ENCODE data around the gene NCK2.

The NCK2 gene

DNA sequence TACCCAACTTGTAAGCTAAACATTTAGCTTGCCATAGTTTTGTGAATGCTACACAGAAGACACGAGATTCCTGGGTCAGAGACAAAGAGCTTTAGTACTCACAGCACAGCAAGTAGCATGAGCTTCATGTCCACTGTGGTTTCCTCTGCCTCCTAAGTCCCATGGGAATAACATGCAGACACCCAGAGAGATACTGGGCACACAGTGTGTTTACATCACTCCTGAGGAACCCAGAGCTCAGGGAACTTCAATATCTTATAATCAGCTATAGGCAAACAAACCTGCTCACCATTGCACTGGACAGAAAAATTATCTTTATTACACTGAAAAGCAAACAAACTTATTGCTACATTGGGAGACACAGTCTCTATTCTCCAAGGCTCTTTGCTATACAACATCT, 14.5 kb upstream of the NCK2 start:
- Mint-ChIP-seq H3K9me3 (ENCODE audit: low read depth) (peaks cover 7% of the 10 kb centered on the region), H3K27me3 (no peaks in the 10 kb centered on the region), H3K27ac (no peak overlapping the region), H3K4me1 (ENCODE audit: low read depth) (peaks cover 28% of the 10 kb centered on the region), H3K4me3 (no peak overlapping the region), H3K36me3 (peaks cover 2% of the 10 kb centered on the region)

DNA sequence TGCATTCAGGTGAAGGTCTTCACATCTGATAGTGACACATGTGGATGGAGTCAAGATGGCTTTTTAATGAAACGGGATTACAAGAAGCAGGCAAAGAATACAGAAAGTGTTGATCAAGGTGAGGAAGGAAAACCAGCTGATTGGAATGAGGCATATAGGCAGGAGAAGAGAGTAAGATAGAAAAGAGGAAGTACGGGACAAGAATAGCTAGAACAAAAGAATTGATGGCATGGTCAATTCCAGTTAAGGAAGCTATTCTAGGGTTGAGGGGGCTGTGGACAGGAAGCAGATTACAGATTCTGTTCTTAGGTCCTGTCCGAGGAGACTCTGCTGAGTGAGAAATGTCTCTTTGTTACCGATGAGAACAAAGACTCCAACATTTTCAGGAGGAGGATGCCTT, 13.2 kb upstream of the NCK2 start:
- H3K4me3 Mint-ChIP-seq, result no peak overlapping the region
- peaks cover 2% of the 10 kb centered on the region for H3K36me3 Mint-ChIP-seq
- H3K27me3 Mint-ChIP-seq, result no peaks in the 10 kb centered on the region
- H3K4me1 Mint-ChIP-seq (ENCODE audit: low read depth), result peaks cover 37% of the 10 kb centered on the region
- no peak overlapping the region for H3K27ac Mint-ChIP-seq
- peaks cover 7% of the 10 kb centered on the region for H3K9me3 Mint-ChIP-seq (ENCODE audit: low read depth)

DNA sequence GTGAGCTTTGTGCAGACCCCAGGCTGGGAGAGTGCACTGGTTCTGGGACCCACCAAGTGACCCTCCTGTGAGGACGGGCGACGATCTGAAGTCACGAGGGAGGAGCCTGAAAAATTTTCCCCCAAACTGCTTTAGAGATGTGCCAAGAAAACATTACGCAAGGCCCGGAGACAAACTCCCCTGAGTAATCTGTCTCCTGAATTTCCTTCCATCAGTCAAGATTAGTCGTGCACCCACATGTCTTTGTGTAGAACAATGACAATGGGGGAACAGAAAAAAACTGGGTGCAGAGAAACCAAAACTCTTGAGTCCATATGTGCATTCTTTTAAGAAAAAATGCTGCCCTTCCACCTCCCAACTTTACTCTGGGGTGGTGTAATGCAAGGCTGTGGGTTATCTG, 12.6 kb upstream of the NCK2 start:
- Mint-ChIP-seq H3K27ac (no peak overlapping the region), H3K9me3 (ENCODE audit: low read depth) (peaks cover 3% of the 10 kb centered on the region), H3K36me3 (no peaks in the 10 kb centered on the region), H3K27me3 (no peaks in the 10 kb centered on the region), H3K4me1 (ENCODE audit: low read depth) (peaks cover 39% of the 10 kb centered on the region), H3K4me3 (no peak overlapping the region)

DNA sequence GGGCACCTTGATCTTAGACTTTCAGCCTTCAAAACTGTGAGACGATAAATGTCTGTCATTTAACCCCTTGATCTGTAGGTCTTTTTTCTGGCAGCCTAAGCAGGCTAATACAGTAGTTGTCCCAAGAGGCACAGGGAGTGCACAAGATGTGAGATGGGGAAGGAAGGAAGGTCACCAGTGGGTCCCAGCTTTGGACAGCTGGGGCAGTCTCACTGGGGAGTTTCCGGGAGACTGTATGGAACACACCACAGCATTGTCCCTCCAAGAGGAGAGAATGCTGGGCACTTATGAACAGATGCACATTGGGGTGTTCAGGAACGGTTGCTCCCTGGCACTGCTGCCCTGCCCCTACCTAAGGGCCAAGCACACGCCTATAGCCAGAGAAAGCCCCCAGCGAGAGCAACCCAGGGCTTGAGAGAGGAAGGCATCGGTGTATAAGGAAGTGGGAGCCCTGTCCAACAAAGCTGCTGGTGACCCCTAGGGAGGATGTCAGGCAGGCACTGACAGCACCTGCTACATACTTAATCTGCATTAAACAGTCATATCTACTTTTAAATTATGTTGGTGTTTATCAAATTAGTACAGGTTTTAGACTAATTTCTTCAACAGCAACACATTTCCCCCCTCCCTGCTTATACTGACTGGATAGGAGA, 11.6 kb upstream of the NCK2 start:
- H3K4me1 Mint-ChIP-seq (ENCODE audit: low read depth), result peaks cover 47% of the 10 kb centered on the region
- H3K4me3 Mint-ChIP-seq, result no peak overlapping the region
- no peaks in the 10 kb centered on the region for H3K27me3 Mint-ChIP-seq
- no peak overlapping the region for H3K27ac Mint-ChIP-seq
- H3K9me3 Mint-ChIP-seq (ENCODE audit: low read depth), result peaks cover 3% of the 10 kb centered on the region
- H3K36me3 Mint-ChIP-seq, result no peaks in the 10 kb centered on the region

DNA sequence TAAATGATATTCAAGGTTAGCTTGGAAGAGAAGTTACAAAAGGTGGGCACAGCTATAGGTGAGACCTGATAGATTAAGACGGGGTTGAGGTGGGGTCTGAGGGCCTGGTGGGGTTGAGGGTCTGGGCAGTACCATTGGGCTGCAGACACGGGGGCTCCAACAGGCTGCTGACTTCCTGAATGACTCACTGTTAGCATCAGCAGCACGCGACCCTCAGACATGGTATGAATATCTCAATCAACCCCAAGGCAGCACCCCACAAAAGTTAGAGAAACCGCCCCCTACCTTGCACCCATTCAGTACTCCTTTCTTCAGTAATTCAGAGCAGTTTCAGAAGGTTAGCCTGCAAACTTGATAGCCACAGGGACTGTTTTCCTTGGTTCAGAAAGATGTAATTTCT, 10.8 kb upstream of the NCK2 start:
- Mint-ChIP-seq H3K27ac (no peak overlapping the region), H3K4me1 (ENCODE audit: low read depth) (peaks cover 55% of the 10 kb centered on the region), H3K4me3 (no peak overlapping the region), H3K9me3 (ENCODE audit: low read depth) (peaks cover 3% of the 10 kb centered on the region), H3K36me3 (no peaks in the 10 kb centered on the region), H3K27me3 (no peaks in the 10 kb centered on the region)

DNA sequence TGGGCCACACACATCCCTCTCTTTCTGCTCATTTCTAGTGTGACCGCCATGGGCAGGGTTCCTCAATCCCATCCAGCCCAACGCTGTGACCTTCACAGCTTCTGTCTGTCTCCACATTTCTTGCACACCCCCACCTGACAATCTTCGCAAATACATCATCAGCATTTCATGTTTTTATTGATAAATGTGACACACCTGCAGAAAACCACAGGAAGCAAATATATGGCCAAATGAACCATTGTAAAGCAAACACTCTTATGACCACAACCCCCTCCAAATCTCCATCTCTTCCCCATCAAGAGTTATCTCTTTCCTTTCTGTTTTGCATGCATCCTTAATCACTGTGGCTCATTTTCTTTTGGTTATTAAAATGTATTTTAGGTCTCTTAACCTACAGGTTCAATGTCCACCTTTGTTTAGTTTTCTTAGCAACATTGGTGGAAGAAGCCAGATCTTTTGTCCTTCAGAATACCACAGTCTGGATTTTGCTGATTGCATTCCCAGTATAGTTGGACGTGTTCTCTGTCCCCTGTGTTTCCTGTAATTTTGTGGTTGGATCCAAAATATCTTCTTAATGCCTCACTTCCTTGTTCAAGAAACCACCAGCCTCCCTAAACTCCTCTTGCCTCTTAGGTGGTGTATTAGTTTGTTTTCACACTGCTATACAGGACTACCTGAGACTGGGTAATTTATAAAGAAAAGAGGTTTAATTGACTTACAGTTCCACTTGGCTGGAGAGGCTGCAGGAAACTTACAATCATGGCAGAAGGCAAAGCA, 9.8 kb upstream of the NCK2 start:
- Mint-ChIP-seq H3K4me3 (no peak overlapping the region), H3K27me3 (no peaks in the 10 kb centered on the region), H3K4me1 (ENCODE audit: low read depth) (peaks cover 66% of the 10 kb centered on the region), H3K36me3 (no peaks in the 10 kb centered on the region), H3K9me3 (ENCODE audit: low read depth) (peaks cover 1% of the 10 kb centered on the region), H3K27ac (peak overlapping the region; percentile 59)

DNA sequence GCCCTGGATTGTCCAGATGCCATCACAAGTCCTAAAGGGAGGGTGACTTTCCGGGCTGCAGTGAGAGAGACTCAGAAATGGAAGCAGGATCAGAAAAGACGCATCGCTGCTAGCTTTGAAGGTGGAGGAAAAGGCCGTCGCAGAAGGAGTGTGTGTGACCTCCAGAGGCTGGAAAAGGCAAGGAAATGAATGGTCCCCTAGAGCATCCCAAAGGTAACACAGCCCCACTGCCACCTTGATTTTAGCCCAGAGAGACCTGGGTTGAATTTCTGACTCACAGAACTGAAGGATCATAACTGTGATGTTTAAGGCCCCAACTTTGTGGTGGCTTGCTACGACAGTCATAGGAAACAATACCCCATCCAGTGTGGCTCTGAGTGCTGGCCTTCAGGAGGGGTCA, 8.6 kb upstream of the NCK2 start:
- H3K27ac Mint-ChIP-seq, result peak overlapping the region; percentile 24
- peaks cover 78% of the 10 kb centered on the region for H3K4me1 Mint-ChIP-seq (ENCODE audit: low read depth)
- H3K4me3 Mint-ChIP-seq, result no peak overlapping the region
- no peaks in the 10 kb centered on the region for H3K36me3 Mint-ChIP-seq
- no peaks in the 10 kb centered on the region for H3K27me3 Mint-ChIP-seq
- no peaks in the 10 kb centered on the region for H3K9me3 Mint-ChIP-seq (ENCODE audit: low read depth)

DNA sequence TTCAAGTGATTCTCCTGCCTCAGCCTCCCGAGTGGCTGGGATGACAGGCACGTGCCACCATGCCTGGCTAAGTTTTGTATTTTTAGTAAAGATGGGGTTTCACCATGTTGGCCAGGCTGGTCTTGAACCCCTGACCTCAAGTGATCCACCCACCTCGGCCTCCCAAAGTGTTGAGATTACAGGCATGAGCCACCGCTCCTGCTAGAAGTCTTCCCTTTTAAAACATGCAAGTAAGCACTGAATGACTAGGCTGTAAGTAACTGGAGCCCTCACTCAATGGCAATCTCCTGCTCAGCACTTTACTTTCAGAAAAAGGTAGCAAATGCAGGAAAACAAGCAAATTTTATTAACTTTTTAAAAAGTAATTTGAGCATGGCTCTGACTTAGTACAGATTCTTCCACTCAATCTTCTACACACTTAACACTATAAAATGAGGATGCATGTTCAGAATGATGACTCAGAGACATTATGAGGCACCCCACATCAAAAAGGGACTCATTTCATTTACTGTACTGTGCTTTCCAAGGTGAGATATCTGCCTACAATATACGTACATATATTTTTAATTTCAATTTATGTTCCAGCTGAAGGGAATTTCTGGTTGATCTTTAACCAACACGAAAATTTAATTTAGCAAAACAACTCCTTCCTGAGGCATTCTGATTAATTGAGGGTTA, 6.6 kb upstream of the NCK2 start:
- peak overlapping the region; percentile 97 for H3K27ac Mint-ChIP-seq
- H3K4me1 Mint-ChIP-seq (ENCODE audit: low read depth), result peaks cover 89% of the 10 kb centered on the region
- peak overlapping the region; percentile 81 for H3K4me3 Mint-ChIP-seq
- H3K27me3 Mint-ChIP-seq, result no peaks in the 10 kb centered on the region
- H3K36me3 Mint-ChIP-seq, result peaks cover 3% of the 10 kb centered on the region
- H3K9me3 Mint-ChIP-seq (ENCODE audit: low read depth), result no peaks in the 10 kb centered on the region

DNA sequence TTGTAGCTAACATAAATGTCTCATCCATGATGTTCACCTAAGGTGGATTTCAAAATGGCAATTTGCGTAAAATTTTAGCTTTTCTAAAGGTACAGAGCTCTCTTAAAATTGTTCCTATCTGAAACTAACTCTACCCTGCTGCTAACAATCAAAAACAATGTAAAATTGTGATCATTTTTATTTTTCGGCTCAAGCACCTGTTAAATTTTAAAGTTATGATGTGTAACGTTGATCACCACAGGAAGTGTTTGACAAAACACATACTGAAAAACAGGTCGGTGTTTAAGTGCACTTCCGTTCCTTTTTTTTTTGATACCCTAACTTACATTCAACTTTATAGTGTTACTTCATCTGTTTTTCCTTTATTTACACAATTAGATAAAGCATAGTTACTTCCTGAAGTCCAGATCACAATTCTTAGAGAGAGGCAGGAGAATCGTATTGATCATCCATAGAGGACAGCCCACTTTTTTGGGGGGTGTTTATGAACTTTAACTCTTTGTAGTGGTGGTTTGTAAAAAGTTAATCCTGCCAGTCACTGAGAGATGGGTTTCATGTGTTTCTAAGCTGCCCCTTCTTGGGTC, 6.0 kb upstream of the NCK2 start:
- Mint-ChIP-seq H3K27ac (peak overlapping the region; percentile 97), H3K4me3 (peak overlapping the region; percentile 81), H3K4me1 (ENCODE audit: low read depth) (peaks cover 89% of the 10 kb centered on the region), H3K27me3 (no peaks in the 10 kb centered on the region), H3K9me3 (ENCODE audit: low read depth) (no peaks in the 10 kb centered on the region), H3K36me3 (peaks cover 3% of the 10 kb centered on the region)

DNA sequence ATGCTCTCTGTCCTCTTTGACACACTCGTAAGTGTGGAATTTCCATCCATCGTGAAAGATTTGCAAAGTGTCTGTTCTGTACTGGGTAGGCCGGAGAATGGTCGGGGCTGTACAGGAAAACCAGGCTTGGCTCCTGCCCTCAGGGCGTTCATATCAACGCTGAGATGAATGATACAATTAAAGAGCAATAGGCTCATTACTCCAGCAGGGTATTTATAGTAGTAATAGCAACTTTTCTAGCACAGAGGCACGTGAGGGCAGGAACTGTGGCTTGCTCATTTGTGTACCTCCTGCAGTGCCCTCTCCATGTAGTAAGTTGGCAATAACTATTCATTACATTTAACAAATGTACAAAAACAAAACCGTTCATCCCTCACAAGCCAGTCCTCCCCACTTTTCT, 5.3 kb upstream of the NCK2 start:
- Mint-ChIP-seq H3K4me1 (ENCODE audit: low read depth) (peaks cover 88% of the 10 kb centered on the region), H3K27me3 (no peaks in the 10 kb centered on the region)

DNA sequence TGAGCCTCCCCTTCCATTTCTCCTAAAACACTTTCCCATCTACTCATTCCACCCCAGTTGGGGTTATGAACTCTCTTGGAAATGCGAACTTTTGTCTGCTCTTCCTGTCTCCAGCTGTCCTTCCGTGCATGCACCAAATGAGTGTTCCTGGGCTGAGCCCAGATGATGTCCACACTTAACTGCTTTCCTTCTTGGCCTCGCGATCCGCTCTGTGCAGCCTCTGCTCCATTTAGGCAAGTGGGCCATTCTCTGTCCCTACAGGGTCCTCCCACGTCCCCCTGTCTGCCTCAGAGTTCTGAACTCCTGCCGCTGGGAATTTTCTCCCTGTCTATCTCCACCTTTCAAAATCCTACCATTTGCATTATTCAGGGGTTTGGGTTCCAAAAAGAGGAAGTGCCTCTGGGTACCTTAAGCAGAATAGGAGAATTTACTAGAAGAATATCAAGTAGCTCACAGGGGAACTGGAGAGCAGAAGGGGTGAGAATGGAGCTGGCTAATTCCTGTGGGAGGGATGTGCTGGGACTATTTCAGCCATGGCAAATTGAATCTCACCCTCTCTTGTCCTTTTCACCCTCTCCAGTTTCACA, 4.7 kb upstream of the NCK2 start:
- Mint-ChIP-seq H3K27ac (peak overlapping the region; percentile 97), H3K36me3 (peaks cover 3% of the 10 kb centered on the region), H3K4me1 (ENCODE audit: low read depth) (peaks cover 82% of the 10 kb centered on the region), H3K4me3 (peak overlapping the region; percentile 81), H3K27me3 (no peaks in the 10 kb centered on the region), H3K9me3 (ENCODE audit: low read depth) (no peaks in the 10 kb centered on the region)

More for the DNA sequence above, 5.3 kb upstream of the NCK2 start:
- peak overlapping the region; percentile 81 for H3K4me3 Mint-ChIP-seq
- peaks cover 3% of the 10 kb centered on the region for H3K36me3 Mint-ChIP-seq
- H3K9me3 Mint-ChIP-seq (ENCODE audit: low read depth), result no peaks in the 10 kb centered on the region
- peak overlapping the region; percentile 97 for H3K27ac Mint-ChIP-seq

DNA sequence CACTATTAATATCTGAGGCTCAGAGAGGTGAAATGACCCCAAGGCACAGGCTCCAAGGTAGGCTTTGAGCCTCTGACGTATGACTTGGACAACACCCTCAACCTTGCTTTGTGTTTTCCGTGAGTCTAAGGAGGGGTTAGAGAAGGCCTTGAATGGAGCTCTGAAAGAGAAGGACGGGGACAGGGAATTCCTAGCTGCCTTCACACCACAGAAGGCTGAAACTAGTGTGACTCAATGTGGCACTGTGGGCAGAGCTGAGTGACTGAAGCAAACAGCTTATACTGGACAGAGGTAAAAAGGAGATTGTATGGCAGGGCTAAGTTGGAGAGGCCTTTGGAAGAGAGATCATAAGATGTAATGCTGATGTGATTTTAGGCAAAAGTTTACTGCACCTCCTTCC, 3.5 kb upstream of the NCK2 start:
- Mint-ChIP-seq H3K9me3 (ENCODE audit: low read depth) (no peaks in the 10 kb centered on the region), H3K4me3 (peak overlapping the region; percentile 42), H3K27me3 (no peaks in the 10 kb centered on the region), H3K27ac (peak overlapping the region; percentile 97), H3K4me1 (ENCODE audit: low read depth) (peaks cover 75% of the 10 kb centered on the region), H3K36me3 (peaks cover 3% of the 10 kb centered on the region)

DNA sequence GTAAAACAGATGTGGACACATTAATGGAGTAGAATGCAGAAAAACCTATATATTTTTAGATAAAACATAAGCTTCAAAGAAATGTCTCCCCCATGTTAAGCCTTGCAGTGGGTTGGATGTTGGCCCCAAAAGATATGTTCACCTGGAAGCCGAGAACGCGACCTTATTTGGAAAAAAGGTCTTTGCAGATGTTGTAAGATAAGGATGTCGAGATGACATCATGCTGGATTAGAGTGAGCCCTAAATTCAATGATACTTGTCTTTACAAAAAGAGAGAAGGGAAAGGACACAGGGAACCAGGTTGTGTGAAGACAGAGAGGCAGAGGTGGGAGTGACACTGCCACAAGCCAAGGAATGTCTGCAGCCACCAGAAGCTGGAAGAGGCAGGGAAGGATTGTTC, 3.1 kb upstream of the NCK2 start:
- H3K27me3 Mint-ChIP-seq, result no peaks in the 10 kb centered on the region
- H3K36me3 Mint-ChIP-seq, result peaks cover 5% of the 10 kb centered on the region
- peaks cover 74% of the 10 kb centered on the region for H3K4me1 Mint-ChIP-seq (ENCODE audit: low read depth)
- H3K4me3 Mint-ChIP-seq, result peak overlapping the region; percentile 6
- peak overlapping the region; percentile 93 for H3K27ac Mint-ChIP-seq
- H3K9me3 Mint-ChIP-seq (ENCODE audit: low read depth), result no peaks in the 10 kb centered on the region

DNA sequence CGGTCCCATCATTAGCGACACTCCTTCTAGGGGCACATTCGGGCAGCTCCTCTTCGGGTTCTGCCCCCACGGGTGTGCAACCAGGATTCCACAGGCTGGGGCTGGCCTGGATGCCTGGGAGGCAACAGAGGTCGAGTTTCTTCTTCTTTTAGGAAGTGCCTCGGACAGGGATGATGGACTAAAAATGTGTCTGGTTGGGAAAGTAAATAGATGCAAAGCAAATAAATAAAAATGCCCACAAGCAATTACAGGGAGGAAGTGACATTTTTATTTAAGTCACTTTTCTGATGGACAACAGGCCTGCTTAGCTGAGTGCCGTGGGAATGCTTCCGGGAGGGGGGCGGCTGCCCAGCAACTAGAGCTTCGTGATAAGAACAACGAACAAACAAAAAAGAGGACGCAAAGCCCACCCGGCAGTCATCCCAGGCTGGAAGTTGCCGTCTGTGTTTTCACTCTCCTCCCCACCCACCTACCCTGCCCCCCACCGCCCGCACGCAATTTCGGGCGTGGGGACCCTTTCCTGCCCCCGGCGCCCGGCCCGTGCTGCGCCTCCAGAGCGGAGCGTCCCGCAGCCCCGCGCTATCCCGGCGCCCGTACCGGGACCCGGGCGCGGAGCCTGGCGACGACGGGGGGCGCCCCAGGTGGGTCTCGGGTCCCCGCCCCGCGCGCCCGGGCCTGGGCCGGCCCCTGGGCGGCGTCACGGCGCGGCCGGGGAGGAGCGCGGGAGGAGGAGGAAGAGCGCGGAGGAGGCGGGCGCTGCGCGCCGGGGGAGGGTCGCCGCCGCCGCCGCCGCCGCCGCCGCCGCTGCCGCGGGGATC, 412 bp upstream of the NCK2 start:
- H3K4me1 Mint-ChIP-seq (ENCODE audit: low read depth), result peaks cover 76% of the 10 kb centered on the region
- peak overlapping the region; percentile 87 for H3K4me3 Mint-ChIP-seq
- peaks cover 10% of the 10 kb centered on the region for H3K36me3 Mint-ChIP-seq
- no peaks in the 10 kb centered on the region for H3K27me3 Mint-ChIP-seq
- peak overlapping the region; percentile 93 for H3K27ac Mint-ChIP-seq
- H3K9me3 Mint-ChIP-seq (ENCODE audit: low read depth), result no peaks in the 10 kb centered on the region
